ENCODE results near the gene MPIG6B.

MPIG6B gene

GRCh38 chr6:31737315-31737990, 14.3 kb downstream of the MPIG6B start:
- DNase-seq (ENCODE audit: low read depth, low spot score), result no peak

GRCh38 chr6:31737991-31738979, 15.1 kb downstream of the MPIG6B start:
- DNase-seq (ENCODE audit: low read depth, low spot score), result peak; percentile 44

- peak; percentile 100 for DNase-seq (ENCODE audit: low read depth, low spot score)
Observed at GRCh38 chr6:31739639-31740396, 16.6 kb downstream of the MPIG6B start, which contains the start of gene MSH5. TSS of gene MSH5 (plus strand) at chr6:31740005. CDS start at chr6:31740467, 462 bp downstream.

GRCh38 chr6:31740397-31741223, 17.4 kb downstream of the MPIG6B start:
- DNase-seq (ENCODE audit: low read depth, low spot score), result no peak

GRCh38 chr6:31741815-31742214, 18.6 kb downstream of the MPIG6B start:
- DNase-seq (ENCODE audit: low read depth, low spot score), result no peak

- DNase-seq (ENCODE audit: low read depth, low spot score), result no peak
Observed at GRCh38 chr6:31742894-31743293, 19.7 kb downstream of the MPIG6B start.

GRCh38 chr6:31744422-31744821, 21.2 kb downstream of the MPIG6B start:
- no peak for DNase-seq (ENCODE audit: low read depth, low spot score)

GRCh38 chr6:31749301-31750036, 26.3 kb downstream of the MPIG6B start:
- no peak for DNase-seq (ENCODE audit: low read depth, low spot score)

- DNase-seq (ENCODE audit: low read depth, low spot score), result no peak
Observed at GRCh38 chr6:31750411-31751022, 27.3 kb downstream of the MPIG6B start.

- DNase-seq (ENCODE audit: low read depth, low spot score), result no peak
Observed at GRCh38 chr6:31752739-31753319, 29.7 kb downstream of the MPIG6B start.

- no peak for DNase-seq (ENCODE audit: low read depth, low spot score)
Observed at GRCh38 chr6:31758281-31758680, 35.1 kb downstream of the MPIG6B start.

- no peak for DNase-seq (ENCODE audit: low read depth, low spot score)
Observed at GRCh38 chr6:31760790-31761189, 37.6 kb downstream of the MPIG6B start.

- no peak for DNase-seq (ENCODE audit: low read depth, low spot score)
Observed at GRCh38 chr6:31761343-31761742, 38.2 kb downstream of the MPIG6B start.

- no peak for DNase-seq (ENCODE audit: low read depth, low spot score)
Observed at GRCh38 chr6:31762356-31762755, 39.2 kb downstream of the MPIG6B start, which contains the start of gene SAPCD1. TSS of gene SAPCD1 (plus strand) at chr6:31762656. CDS start at chr6:31763055, 399 bp downstream.

GRCh38 chr6:31762878-31763618, 39.9 kb downstream of the MPIG6B start:
- DNase-seq (ENCODE audit: low read depth, low spot score), result no peak

- peak; percentile 36 for DNase-seq (ENCODE audit: low read depth, low spot score)
Observed at GRCh38 chr6:31763619-31763940, 40.4 kb downstream of the MPIG6B start.

- DNase-seq (ENCODE audit: low read depth, low spot score), result no peak
Observed at GRCh38 chr6:31764198-31764597, 41.0 kb downstream of the MPIG6B start.

- DNase-seq (ENCODE audit: low read depth, low spot score), result no peak
Observed at GRCh38 chr6:31765559-31765909, 42.4 kb downstream of the MPIG6B start.
